IMR-90 (cell line): Measurements from ENCODE around the gene ANXA1.

ENCODE experiments used
- CHD1 ChIP-seq: IDR thresholded peaks from 2 replicates; pipeline ENCODE4 v1.6.1; 2012; ENCODE audit warnings: low read depth, low read length, improper control_type of control experiment
- MXI1 ChIP-seq: IDR thresholded peaks from 2 replicates; pipeline ENCODE4 v1.6.1; 2012; ENCODE audit warnings: low read depth, mild to moderate bottlenecking, low read length, moderate library complexity, borderline replicate concordance
- POLR2A ChIP-seq: IDR thresholded peaks from 2 replicates; pipeline ENCODE4 v1.6.1; 2012; ENCODE audit warnings: mild to moderate bottlenecking, low read depth, low read length
- TF ChIP-seq, protein P1 (sequence below): conservative IDR thresholded peaks from 2 replicates; pipeline ENCODE4 v1.5.1; 2012; ENCODE audit warnings: mild to moderate bottlenecking, low read depth, low read length, improper control_type of control experiment
- TF ChIP-seq, protein P2 (sequence below): fragments of 150-350 bp; IDR thresholded peaks from 2 replicates; pipeline ENCODE4 v1.6.1; 2017; ENCODE audit warnings: mild to moderate bottlenecking, antibody characterized with exemption, low read length, low read depth
- TF ChIP-seq, protein P3 (sequence below): fragments of 150-350 bp; IDR thresholded peaks from 2 replicates; pipeline ENCODE4 v1.6.1; 2016; ENCODE audit warnings: low read depth, mild to moderate bottlenecking, low read length, moderate library complexity, borderline replicate concordance

DNA sequence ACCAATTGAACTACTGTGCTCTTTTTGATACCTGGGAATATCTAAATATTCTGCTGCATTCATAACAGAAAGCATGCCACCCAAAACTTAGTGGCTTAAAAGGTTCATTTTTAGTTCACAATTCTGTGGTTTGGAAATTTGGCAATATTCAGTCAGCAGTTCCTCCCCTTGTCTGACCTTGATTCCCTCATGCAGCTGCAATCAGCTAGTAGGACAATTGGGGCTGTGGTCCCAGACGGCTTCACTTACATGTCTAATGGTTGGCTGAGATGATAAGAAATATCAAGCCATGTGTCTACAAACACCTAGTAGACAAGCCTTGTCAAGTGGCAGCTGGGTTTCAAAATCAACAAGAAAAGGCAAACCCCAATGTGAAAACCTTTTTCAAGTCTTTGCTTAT is 51.3 kb downstream of the ANXA1 start:
- TF ChIP-seq, protein P1, sequence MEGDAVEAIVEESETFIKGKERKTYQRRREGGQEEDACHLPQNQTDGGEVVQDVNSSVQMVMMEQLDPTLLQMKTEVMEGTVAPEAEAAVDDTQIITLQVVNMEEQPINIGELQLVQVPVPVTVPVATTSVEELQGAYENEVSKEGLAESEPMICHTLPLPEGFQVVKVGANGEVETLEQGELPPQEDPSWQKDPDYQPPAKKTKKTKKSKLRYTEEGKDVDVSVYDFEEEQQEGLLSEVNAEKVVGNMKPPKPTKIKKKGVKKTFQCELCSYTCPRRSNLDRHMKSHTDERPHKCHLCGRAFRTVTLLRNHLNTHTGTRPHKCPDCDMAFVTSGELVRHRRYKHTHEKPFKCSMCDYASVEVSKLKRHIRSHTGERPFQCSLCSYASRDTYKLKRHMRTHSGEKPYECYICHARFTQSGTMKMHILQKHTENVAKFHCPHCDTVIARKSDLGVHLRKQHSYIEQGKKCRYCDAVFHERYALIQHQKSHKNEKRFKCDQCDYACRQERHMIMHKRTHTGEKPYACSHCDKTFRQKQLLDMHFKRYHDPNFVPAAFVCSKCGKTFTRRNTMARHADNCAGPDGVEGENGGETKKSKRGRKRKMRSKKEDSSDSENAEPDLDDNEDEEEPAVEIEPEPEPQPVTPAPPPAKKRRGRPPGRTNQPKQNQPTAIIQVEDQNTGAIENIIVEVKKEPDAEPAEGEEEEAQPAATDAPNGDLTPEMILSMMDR, result no peak
- TF ChIP-seq CHD1 (no peak), MXI1 (no peak), POLR2A (no peak)
- TF ChIP-seq, protein P2, sequence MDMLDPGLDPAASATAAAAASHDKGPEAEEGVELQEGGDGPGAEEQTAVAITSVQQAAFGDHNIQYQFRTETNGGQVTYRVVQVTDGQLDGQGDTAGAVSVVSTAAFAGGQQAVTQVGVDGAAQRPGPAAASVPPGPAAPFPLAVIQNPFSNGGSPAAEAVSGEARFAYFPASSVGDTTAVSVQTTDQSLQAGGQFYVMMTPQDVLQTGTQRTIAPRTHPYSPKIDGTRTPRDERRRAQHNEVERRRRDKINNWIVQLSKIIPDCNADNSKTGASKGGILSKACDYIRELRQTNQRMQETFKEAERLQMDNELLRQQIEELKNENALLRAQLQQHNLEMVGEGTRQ, result no peak
- TF ChIP-seq, protein P3, sequence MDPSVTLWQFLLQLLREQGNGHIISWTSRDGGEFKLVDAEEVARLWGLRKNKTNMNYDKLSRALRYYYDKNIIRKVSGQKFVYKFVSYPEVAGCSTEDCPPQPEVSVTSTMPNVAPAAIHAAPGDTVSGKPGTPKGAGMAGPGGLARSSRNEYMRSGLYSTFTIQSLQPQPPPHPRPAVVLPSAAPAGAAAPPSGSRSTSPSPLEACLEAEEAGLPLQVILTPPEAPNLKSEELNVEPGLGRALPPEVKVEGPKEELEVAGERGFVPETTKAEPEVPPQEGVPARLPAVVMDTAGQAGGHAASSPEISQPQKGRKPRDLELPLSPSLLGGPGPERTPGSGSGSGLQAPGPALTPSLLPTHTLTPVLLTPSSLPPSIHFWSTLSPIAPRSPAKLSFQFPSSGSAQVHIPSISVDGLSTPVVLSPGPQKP, result no peak
